Caco-2 (cell line): Measurements from ENCODE around the gene EXOC6B. TPM values are rescaled to one million over a fixed set of nuclear protein-coding genes. Genes with fewer than 3 reads are reported as not detected.

Experiments
- BruUV-seq: library from RNA; stranded (reverse); fragments of 400-500 nt; replicated peaks from 2 replicates; lab custom pipeline; 2021; lab: Mats Ljungman, UMichigan
- CTCF ChIA-PET: fragments of 300-600 bp; sonication (Branson Sonifier 250); formaldehyde crosslinking; loops from one replicate; lab custom pipeline; 2022; ENCODE audit warnings: antibody characterized with exemption; lab: Charles Lee
- POLR2A ChIA-PET: fragments of 300-600 bp; sonication (Branson Sonifier 250); formaldehyde crosslinking; loops from one replicate; lab custom pipeline; 2022; ENCODE audit warnings: antibody characterized with exemption; lab: Charles Lee
- DNase-seq, 2 experiments: peaks; one replicate each; pipeline versions ENCODE4 v3.0.0 to v3.0.0-alpha.2; 2020 to 2022
- H3K27me3 ChIP-seq: replicated peaks from 2 replicates; pipeline ENCODE4 v1.6.0; 2011; ENCODE audit warnings: low read length; ENCODE audit not compliant: control insufficient read depth, insufficient read depth
- H3K36me3 ChIP-seq: 2 replicates; pipeline ENCODE4 v1.5.1; 2011; ENCODE audit warnings: low read length; ENCODE audit not compliant: control insufficient read depth, insufficient read depth
- H3K4me1 ChIP-seq: fragments of 250-450 bp; sonication (Bioruptor Pico); 2 replicates; pipeline ENCODE4 v1.5.1; 2020; ENCODE audit warnings: mild to moderate bottlenecking
- H3K4me3 ChIP-seq: 2 replicates; pipeline ENCODE4 v1.5.1; 2011; ENCODE audit warnings: low read depth, mild to moderate bottlenecking, control low read depth, low read length
- H3K9me3 ChIP-seq: fragments of 250-450 bp; sonication (Bioruptor Pico); 2 replicates; pipeline ENCODE4 v1.5.1; 2020; ENCODE audit warnings: mild to moderate bottlenecking, moderate library complexity
- H3K27ac Mint-ChIP-seq: one replicate; pipeline ENCODE4 v1.8.0; 2022; ENCODE audit warnings: mixed read lengths; ENCODE audit not compliant: unreplicated experiment
- H3K27me3 Mint-ChIP-seq: one replicate; pipeline ENCODE4 v1.8.0; 2022; ENCODE audit warnings: mixed read lengths; ENCODE audit not compliant: insufficient read depth, unreplicated experiment
- H3K36me3 Mint-ChIP-seq: one replicate; pipeline ENCODE4 v1.8.0; 2022; ENCODE audit warnings: mild to moderate bottlenecking, mixed read lengths; ENCODE audit not compliant: insufficient read depth, unreplicated experiment
- H3K4me1 Mint-ChIP-seq: one replicate; pipeline ENCODE4 v1.8.0; 2022; ENCODE audit warnings: low read depth, mixed read lengths; ENCODE audit not compliant: unreplicated experiment
- H3K4me3 Mint-ChIP-seq: one replicate; pipeline ENCODE4 v1.8.0; 2022; ENCODE audit warnings: mild to moderate bottlenecking, moderate library complexity, mixed read lengths; ENCODE audit not compliant: unreplicated experiment
- H3K9me3 Mint-ChIP-seq: one replicate; pipeline ENCODE4 v1.8.0; 2022; ENCODE audit warnings: mixed read lengths; ENCODE audit not compliant: unreplicated experiment
- CTCF ChIP-seq, 2 experiments: fragments of 200-600 bp in 1 of 2; IDR thresholded peaks; 1 replicate in 1 of 2; 2 replicates in 1 of 2; pipeline versions ENCODE4 v1.5.1 to v1.8.0; 2011 to 2022; ENCODE audit warnings: antibody characterized with exemption in 1 of 2, control low read depth in 1 of 2, inconsistent platforms in 1 of 2, low read depth in 1 of 2, low read length in 1 of 2, mild to moderate bottlenecking in 1 of 2, moderate library complexity in 1 of 2; ENCODE audit not compliant: insufficient read depth in 1 of 2, severe bottlenecking in 1 of 2, unreplicated experiment in 1 of 2
- intact Hi-C: fragments of 100-400 bp; cut with micrococcal nuclease; formaldehyde crosslinking; loops from one replicate; pipeline ENCODE4 v1.10.0; 2022; ENCODE audit not compliant: unreplicated experiment
- total RNA-seq: library from RNA; stranded (reverse); gene quantifications from 2 replicates; pipeline ENCODE4 v1.2.3, GENCODE V29; 2022

The EXOC6B gene
- total RNA-seq, 1 experiment from 2014 or later: 36.1 TPM

GRCh38 chr2:72146347-72147302 is 679.2 kb downstream of the EXOC6B start:
- intact Hi-C loops: no loop called here
- BruUV-seq: no TSS peak
- ChIA-PET CTCF (interaction anchor here (0.6 kb wide), 1 partner anchor 26 kb away, joined by 4 read pairs; no protein-coding TSS in a partner anchor), POLR2A (no interaction called here)
- no peak for DNase-seq
- H3K27me3 ChIP-seq: peaks cover 16% of the 10 kb centered on the region
- peak overlapping the region; percentile 26 for H3K4me3 ChIP-seq
- peaks cover 6% of the 10 kb centered on the region for H3K9me3 ChIP-seq
- no peaks in the 10 kb centered on the region for H3K36me3 ChIP-seq
- peaks cover 44% of the 10 kb centered on the region for H3K4me1 ChIP-seq
- no peaks in the 10 kb centered on the region for H3K36me3 Mint-ChIP-seq
- TF ChIP-seq CTCF (IDR thresholded peaks at IDR 0.05; ENCODE audit: insufficient read depth in 1 of 2, low read depth in 1 of 2, low read length in 1 of 2, severe bottlenecking in 1 of 2, unreplicated experiment in 1 of 2): no peak
- peaks cover 8% of the 10 kb centered on the region for H3K4me1 Mint-ChIP-seq
- peak overlapping the region; percentile 92 for H3K4me3 Mint-ChIP-seq
- no peak overlapping the region for H3K27ac Mint-ChIP-seq
- peaks cover 28% of the 10 kb centered on the region for H3K27me3 Mint-ChIP-seq
- H3K9me3 Mint-ChIP-seq: no peaks in the 10 kb centered on the region

- Mint-ChIP-seq H3K27ac (no peak overlapping the region), H3K4me3 (peak overlapping the region; percentile 92), H3K36me3 (no peaks in the 10 kb centered on the region), H3K4me1 (peaks cover 8% of the 10 kb centered on the region), H3K27me3 (peaks cover 28% of the 10 kb centered on the region), H3K9me3 (no peaks in the 10 kb centered on the region)
- no peak for TF ChIP-seq CTCF (IDR thresholded peaks at IDR 0.05; ENCODE audit: insufficient read depth in 1 of 2, low read depth in 1 of 2, low read length in 1 of 2, severe bottlenecking in 1 of 2, unreplicated experiment in 1 of 2)
- H3K4me3 ChIP-seq: peak overlapping the region; percentile 57
- POLR2A ChIA-PET: interaction anchor here (0.6 kb wide), 1 partner anchor 31 kb away, joined by 3 read pairs; no protein-coding TSS in a partner anchor
- no peaks in the 10 kb centered on the region for H3K36me3 ChIP-seq
- BruUV-seq: no TSS peak
- peaks cover 44% of the 10 kb centered on the region for H3K4me1 ChIP-seq
- DNase-seq: no peak
- H3K27me3 ChIP-seq: peaks cover 16% of the 10 kb centered on the region
- H3K9me3 ChIP-seq: peaks cover 6% of the 10 kb centered on the region
- CTCF ChIA-PET: interaction anchor here (0.6 kb wide), 1 partner anchor 434 kb away, joined by 3 read pairs; no protein-coding TSS in a partner anchor
- intact Hi-C loops: no loop called here
These were observed 680.0 kb downstream of the EXOC6B start for GRCh38 chr2:72145658-72146329.

GRCh38 chr2:72145289-72145657 is 680.6 kb downstream of the EXOC6B start:
- H3K9me3 Mint-ChIP-seq: no peaks in the 10 kb centered on the region
- no TSS peak for BruUV-seq
- H3K9me3 ChIP-seq: peaks cover 6% of the 10 kb centered on the region
- no peak for TF ChIP-seq CTCF (IDR thresholded peaks at IDR 0.05; ENCODE audit: insufficient read depth in 1 of 2, low read depth in 1 of 2, low read length in 1 of 2, severe bottlenecking in 1 of 2, unreplicated experiment in 1 of 2)
- intact Hi-C loops: no loop called here
- peak; percentile 38 to 40 for DNase-seq
- peaks cover 28% of the 10 kb centered on the region for H3K27me3 Mint-ChIP-seq
- H3K4me3 ChIP-seq: peak overlapping the region; percentile 57
- peaks cover 8% of the 10 kb centered on the region for H3K4me1 Mint-ChIP-seq
- H3K36me3 ChIP-seq: no peaks in the 10 kb centered on the region
- H3K27me3 ChIP-seq: peaks cover 16% of the 10 kb centered on the region
- peaks cover 39% of the 10 kb centered on the region for H3K4me1 ChIP-seq
- H3K4me3 Mint-ChIP-seq: peak overlapping the region; percentile 92
- H3K27ac Mint-ChIP-seq: no peak overlapping the region
- no peaks in the 10 kb centered on the region for H3K36me3 Mint-ChIP-seq
- ChIA-PET CTCF (interaction anchor here (0.6 kb wide), 1 partner anchor 435 kb away, joined by 3 read pairs; no protein-coding TSS in a partner anchor), POLR2A (interaction anchor here (0.6 kb wide), 1 partner anchor 31 kb away, joined by 3 read pairs; no protein-coding TSS in a partner anchor)
